ENCODE measurements around the gene SLC2A9. TPM values are rescaled to one million over a fixed set of nuclear protein-coding genes. Genes with fewer than 3 reads are reported as not detected.

SLC2A9 gene
- total RNA-seq, 6 donors from 2014 or later = 5.4 to 25.1 (median 13.0) TPM

GRCh38 chr4:10045481-10045880 is 24.2 kb upstream of the SLC2A9 start:
- Histone ChIP-seq H3K36me3 (no peaks in the 10 kb centered on the region), H3K27me3 (no peaks in the 10 kb centered on the region), H3K9me3 (no peaks in the 10 kb centered on the region), H3K27ac (no peak overlapping the region), H3K4me3 (no peak overlapping the region), H3K4me1 (peaks cover 0 to 2% (median 0%) of the 10 kb centered on the region in 4 donors)
- no peak for ATAC-seq (ENCODE audit: low FRiP score in 2 of 2)
- no peak for TF ChIP-seq EP300 (IDR thresholded peaks at IDR 0.05)
- no peak for TF ChIP-seq CTCF (IDR thresholded peaks at IDR 0.05)
- no peak for TF ChIP-seq POLR2A (IDR thresholded peaks at IDR 0.05)
- TF ChIP-seq POLR2AphosphoS5 (IDR thresholded peaks at IDR 0.05) = no peak
- WGBS, 2 donors = 48 to 57% methylated on average over 1 of the region's 1 CpG
- no peak for DNase-seq

GRCh38 chr4:10041036-10041435 is 19.7 kb upstream of the SLC2A9 start:
- DNase-seq = no peak
- WGBS, 2 donors = 79 to 81% methylated on average over 6 of the region's 6 CpGs

GRCh38 chr4:10040049-10040892 is 19.0 kb upstream of the SLC2A9 start:
- no peaks in the 10 kb centered on the region for H3K36me3 ChIP-seq
- no peak overlapping the region for H3K27ac ChIP-seq
- DNase-seq (no peak), ATAC-seq (ENCODE audit: low FRiP score in 2 of 2) (no peak)
- H3K9me3 ChIP-seq = no peaks in the 10 kb centered on the region
- no peaks in the 10 kb centered on the region for H3K27me3 ChIP-seq
- H3K4me3 ChIP-seq = no peak overlapping the region
- no peaks in the 10 kb centered on the region for H3K4me1 ChIP-seq
- WGBS, 2 donors = 83 to 88% methylated on average over 10 of the region's 10 CpGs
- no peak for TF ChIP-seq EP300 (IDR thresholded peaks at IDR 0.05)
- TF ChIP-seq POLR2AphosphoS5 (IDR thresholded peaks at IDR 0.05) = no peak
- TF ChIP-seq POLR2A (IDR thresholded peaks at IDR 0.05) = no peak
- TF ChIP-seq CTCF (IDR thresholded peaks at IDR 0.05) = no peak

More at GRCh38 chr4:10041036-10041435, 19.7 kb upstream of the SLC2A9 start:
- no peaks in the 10 kb centered on the region for H3K27me3 ChIP-seq
- no peaks in the 10 kb centered on the region for H3K36me3 ChIP-seq
- H3K4me1 ChIP-seq = no peaks in the 10 kb centered on the region
- no peaks in the 10 kb centered on the region for H3K9me3 ChIP-seq
- no peak overlapping the region for H3K4me3 ChIP-seq
- no peak for TF ChIP-seq POLR2A (IDR thresholded peaks at IDR 0.05)
- TF ChIP-seq CTCF (IDR thresholded peaks at IDR 0.05) = no peak
- no peak for TF ChIP-seq EP300 (IDR thresholded peaks at IDR 0.05)
- no peak for TF ChIP-seq POLR2AphosphoS5 (IDR thresholded peaks at IDR 0.05)
- no peak overlapping the region for H3K27ac ChIP-seq
- no peak for ATAC-seq (ENCODE audit: low FRiP score in 2 of 2)

GRCh38 chr4:10036807-10037342 is 15.6 kb upstream of the SLC2A9 start:
- ATAC-seq (ENCODE audit: low FRiP score in 2 of 2) = no peak
- WGBS, 2 donors = 86 to 91% methylated on average over 9 to 10 of the region's 10 CpGs
- TF ChIP-seq POLR2AphosphoS5 (IDR thresholded peaks at IDR 0.05) (no peak), CTCF (IDR thresholded peaks at IDR 0.05) (no peak), EP300 (IDR thresholded peaks at IDR 0.05) (no peak), POLR2A (IDR thresholded peaks at IDR 0.05) (no peak)

More at GRCh38 chr4:10036807-10037342, 15.6 kb upstream of the SLC2A9 start:
- Histone ChIP-seq H3K27me3 (no peaks in the 10 kb centered on the region), H3K9me3 (no peaks in the 10 kb centered on the region), H3K4me3 (no peak overlapping the region), H3K27ac (no peak overlapping the region), H3K4me1 (peaks cover 18 to 23% (median 20%) of the 10 kb centered on the region in 4 donors), H3K36me3 (no peaks in the 10 kb centered on the region)
- no peak for DNase-seq
